GM06990 (cell line): ENCODE results near the gene TENM4.

ENCODE experiments used
- DNase-seq: peaks from one replicate; pipeline ENCODE4 v3.0.0-alpha.2; 2011; ENCODE audit not compliant: insufficient read length; ENCODE audit errors: extremely low read depth
- H3K27me3 ChIP-seq: replicated peaks from 2 replicates; pipeline ENCODE4 v1.6.0; 2011; ENCODE audit warnings: low read length; ENCODE audit not compliant: control insufficient read depth, insufficient read depth
- H3K36me3 ChIP-seq: 2 replicates; pipeline ENCODE4 v1.5.1; 2011; ENCODE audit warnings: low read length; ENCODE audit not compliant: control insufficient read depth, insufficient read depth
- H3K4me3 ChIP-seq: replicated peaks from 2 replicates; pipeline ENCODE4 v1.5.1; 2011; ENCODE audit warnings: low read depth, mild to moderate bottlenecking, control low read depth, low read length
- CTCF ChIP-seq: IDR thresholded peaks from 2 replicates; pipeline ENCODE4 v1.5.1; 2011; ENCODE audit warnings: low read length, control low read depth, mild to moderate bottlenecking, inconsistent platforms; ENCODE audit not compliant: insufficient read depth, poor library complexity, severe bottlenecking

TENM4 gene

GRCh38 chr11:78909386-78909785 is 531.4 kb downstream of the TENM4 start:
- Histone ChIP-seq H3K27me3 (no peaks in the 10 kb centered on the region; the same call in 1 of the 2 replicates), H3K36me3 (no peaks in the 10 kb centered on the region), H3K4me3 (no peak overlapping the region)
- TF ChIP-seq CTCF: no peak
- DNase-seq: no peak

GRCh38 chr11:78907636-78908035 is 533.2 kb downstream of the TENM4 start:
- TF ChIP-seq CTCF: no peak
- Histone ChIP-seq H3K27me3 (no peaks in the 10 kb centered on the region), H3K36me3 (no peaks in the 10 kb centered on the region), H3K4me3 (no peak overlapping the region)
- DNase-seq: no peak

- Histone ChIP-seq H3K27me3 (no peaks in the 10 kb centered on the region), H3K4me3 (no peak overlapping the region), H3K36me3 (no peaks in the 10 kb centered on the region)
- no peak for DNase-seq
- TF ChIP-seq CTCF: no peak
Measured at GRCh38 chr11:78906566-78906965, 534.3 kb downstream of the TENM4 start.

GRCh38 chr11:78905756-78906155 is 535.1 kb downstream of the TENM4 start:
- TF ChIP-seq CTCF: no peak
- no peak overlapping the region for H3K4me3 ChIP-seq
- H3K36me3 ChIP-seq: no peaks in the 10 kb centered on the region
- DNase-seq: no peak
- no peaks in the 10 kb centered on the region for H3K27me3 ChIP-seq

- no peaks in the 10 kb centered on the region for H3K27me3 ChIP-seq
- H3K4me3 ChIP-seq: no peak overlapping the region
- peak; percentile 8 for DNase-seq
- TF ChIP-seq CTCF: peak; percentile 12
- H3K36me3 ChIP-seq: no peaks in the 10 kb centered on the region
Measured at GRCh38 chr11:78902771-78903507, 537.9 kb downstream of the TENM4 start.
